Gastroesophageal sphincter (tissue), 4 donors: ENCODE measurements around the gene CDADC1. TPM values are rescaled to one million over a fixed set of nuclear protein-coding genes. Genes with fewer than 3 reads are reported as not detected.

Experiments
- ATAC-seq: fragments of 150-250 bp; one replicate; pipeline ENCODE4 v1.9.1; 2016; ENCODE audit warnings: mild to moderate bottlenecking, moderate library complexity
- H3K27ac ChIP-seq, 4 donors: fragments of 200-600 bp; sonication (generic) in 3 of 4; 1 replicate in 3 of 4; 2 replicates in 1 of 4; pipeline ENCODE4 v1.5.1; 2016 to 2019
- H3K27me3 ChIP-seq: fragments of 200-600 bp; sonication (generic); one replicate; pipeline ENCODE4 v1.5.1; 2019
- H3K36me3 ChIP-seq, 2 donors: fragments of 200-600 bp; sonication (generic); one replicate each; pipeline ENCODE4 v1.5.1; 2019; ENCODE audit warnings: control low read depth in 1 of 2
- H3K4me1 ChIP-seq, 3 donors: fragments of 200-600 bp; sonication (generic); 1 replicate in 2 of 3; 2 replicates in 1 of 3; pipeline ENCODE4 v1.5.1; 2016 to 2019; ENCODE audit warnings: control low read depth in 2 of 3
- H3K4me3 ChIP-seq, 2 donors: fragments of 200-600 bp; sonication (generic); one replicate each; pipeline ENCODE4 v1.5.1; 2019; ENCODE audit warnings: mild to moderate bottlenecking in 1 of 2, moderate library complexity in 1 of 2
- H3K9me3 ChIP-seq, 3 donors: fragments of 200-600 bp; sonication (generic); one replicate each; pipeline ENCODE4 v1.5.1; 2017 to 2019; ENCODE audit warnings: control low read depth in 2 of 3
- CTCF ChIP-seq, 4 experiments: fragments of 200-600 bp in 2 of 4; fragments of 450-650 bp in 2 of 4; sonication (generic) in 1 of 4; IDR thresholded peaks; one replicate each; pipeline ENCODE4 v1.5.1; 2017 to 2019; ENCODE audit warnings: antibody characterized with exemption in 4 of 4, mild to moderate bottlenecking in 2 of 4, moderate library complexity in 2 of 4
- EP300 ChIP-seq: sonication (generic); formaldehyde crosslinking; IDR thresholded peaks from one replicate; pipeline ENCODE4 v1.6.1; 2017; ENCODE audit warnings: antibody characterized with exemption, mild to moderate bottlenecking
- POLR2A ChIP-seq, 2 donors: fragments of 450-650 bp; IDR thresholded peaks; one replicate each; pipeline ENCODE4 v1.6.1; 2017; ENCODE audit warnings: antibody characterized with exemption in 2 of 2, mild to moderate bottlenecking in 2 of 2, moderate library complexity in 1 of 2
- POLR2AphosphoS5 ChIP-seq: sonication (generic); formaldehyde crosslinking; IDR thresholded peaks from one replicate; pipeline ENCODE4 v1.6.1; 2017; ENCODE audit warnings: antibody characterized with exemption
- WGBS, 2 donors: methylation state at CpG; one replicate each; pipeline ENCODE4 v1.1.5; 2018; ENCODE audit warnings: low coverage in 1 of 2; 5-methylcytosine and 5-hydroxymethylcytosine counted together
- total RNA-seq, 4 donors: library from RNA; depleted of rRNA; stranded (reverse); fragments of >200 nt; gene quantifications; one replicate each; pipeline ENCODE4 v1.1.0, GENCODE V29; 2016

The CDADC1 gene
- total RNA-seq, 4 donors from 2014 or later: 5.8 to 9.3 (median 6.7) TPM

- no peak for TF ChIP-seq POLR2A (IDR thresholded peaks at IDR 0.05)
- no peak for TF ChIP-seq EP300
- TF ChIP-seq POLR2AphosphoS5: no peak
- TF ChIP-seq CTCF (IDR thresholded peaks at IDR 0.05): no peak
- 54% methylated on average over 8 of the region's 8 CpGs; no CpG with 5 or more reads in 1 of the 2 donors for WGBS, 2 donors
- H3K27me3 ChIP-seq: no peaks in the 10 kb centered on the region
- no peak for ATAC-seq
- H3K4me1 ChIP-seq: peaks cover 0 to 6% (median 0%) of the 10 kb centered on the region in 3 donors
- peaks cover 0 to 52% of the 10 kb centered on the region in 2 donors for H3K36me3 ChIP-seq
- no peaks in the 10 kb centered on the region for H3K9me3 ChIP-seq
- H3K27ac ChIP-seq: no peak overlapping the region
- H3K4me3 ChIP-seq: no peak overlapping the region
Measured at GRCh38 chr13:49329831-49330545, 82.3 kb downstream of the CDADC1 start.

GRCh38 chr13:49330546-49330864 is 82.8 kb downstream of the CDADC1 start:
- no peak overlapping the region for H3K27ac ChIP-seq
- no peak overlapping the region for H3K4me3 ChIP-seq
- peaks cover 0 to 52% of the 10 kb centered on the region in 2 donors for H3K36me3 ChIP-seq
- peaks cover 0 to 6% (median 0%) of the 10 kb centered on the region in 3 donors for H3K4me1 ChIP-seq
- ATAC-seq: no peak
- WGBS, 2 donors: 100% methylated on average over 1 of the region's 1 CpG; no CpG with 5 or more reads in 1 of the 2 donors
- TF ChIP-seq POLR2A (IDR thresholded peaks at IDR 0.05): no peak
- TF ChIP-seq POLR2AphosphoS5: no peak
- TF ChIP-seq EP300: no peak
- no peak for TF ChIP-seq CTCF (IDR thresholded peaks at IDR 0.05)
- no peaks in the 10 kb centered on the region for H3K9me3 ChIP-seq
- no peaks in the 10 kb centered on the region for H3K27me3 ChIP-seq

- no peak overlapping the region for H3K27ac ChIP-seq
- H3K36me3 ChIP-seq: peaks cover 0 to 49% of the 10 kb centered on the region in 2 donors
- no peaks in the 10 kb centered on the region for H3K27me3 ChIP-seq
- 90 to 93% methylated on average over 4 of the region's 4 CpGs for WGBS, 2 donors
- ATAC-seq: no peak
- TF ChIP-seq POLR2AphosphoS5: no peak
- no peak for TF ChIP-seq POLR2A (IDR thresholded peaks at IDR 0.05)
- no peak for TF ChIP-seq CTCF (IDR thresholded peaks at IDR 0.05)
- no peak for TF ChIP-seq EP300
- no peaks in the 10 kb centered on the region for H3K9me3 ChIP-seq
- H3K4me1 ChIP-seq: no peaks in the 10 kb centered on the region
- H3K4me3 ChIP-seq: no peak overlapping the region
Measured at GRCh38 chr13:49336655-49337054, 88.9 kb downstream of the CDADC1 start.

- ATAC-seq: no peak
Measured at GRCh38 chr13:49340161-49340560, 92.4 kb downstream of the CDADC1 start.

More at GRCh38 chr13:49340161-49340560, 92.4 kb downstream of the CDADC1 start:
- H3K27ac ChIP-seq: no peak overlapping the region
- no peaks in the 10 kb centered on the region for H3K4me1 ChIP-seq
- peaks cover 0 to 62% of the 10 kb centered on the region in 2 donors for H3K36me3 ChIP-seq
- H3K4me3 ChIP-seq: no peak overlapping the region
- no peak for TF ChIP-seq EP300
- TF ChIP-seq CTCF (IDR thresholded peaks at IDR 0.05): no peak
- TF ChIP-seq POLR2A (IDR thresholded peaks at IDR 0.05): no peak
- TF ChIP-seq POLR2AphosphoS5: no peak
- H3K9me3 ChIP-seq: no peaks in the 10 kb centered on the region
- H3K27me3 ChIP-seq: no peaks in the 10 kb centered on the region
- 93 to 97% methylated on average over 6 to 8 of the region's 10 CpGs for WGBS, 2 donors
